GM18517 (cell line): ENCODE measurements around the gene RASL12.
"Not testable (repeated sequence)": the region's sequence is repeated elsewhere in the genome, so short reads cannot be mapped to it uniquely, and the experiment has no call there.

Experiments
- ATAC-seq: cut with Tn5 transposase; IDR thresholded peaks from one replicate; pipeline ENCODE4 v1.9.1; 2021; ENCODE audit warnings: mild to moderate bottlenecking, moderate library complexity; ENCODE audit not compliant: unreplicated experiment

Gene RASL12

GRCh38 chr15:65067645-65068402 is at the start of gene RASL12:
Gene RASL12 (minus strand): TSS chr15:65067991. CDS start chr15:65067835, 156 bp downstream.
- no peak for ATAC-seq

- ATAC-seq = no peak
Observed at GRCh38 chr15:65115542-65115941, 47.8 kb upstream of the RASL12 start.

DNA sequence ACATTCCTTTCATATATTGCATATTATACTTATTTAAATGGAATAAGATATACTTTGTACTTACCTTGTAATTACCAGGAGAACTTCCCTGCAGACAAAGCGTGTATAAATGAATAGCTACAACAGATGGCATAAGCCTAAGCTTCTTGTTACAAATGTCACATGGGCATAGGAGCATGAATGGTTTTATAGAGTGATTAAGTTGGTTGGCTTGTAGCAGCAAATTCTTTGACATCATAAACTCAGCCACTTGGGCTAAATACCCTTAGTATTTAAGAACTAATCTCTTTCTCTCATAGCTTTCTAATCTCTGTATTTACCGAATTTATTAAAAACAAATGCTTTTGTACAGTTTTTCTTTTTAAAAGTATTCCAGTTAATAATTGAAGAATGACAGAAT is 47.3 kb upstream of the RASL12 start, which contains the start of gene UBAP1L:
Gene UBAP1L, minus strand, starts transcription at position 115 of the 400 bp plus-strand sequence. CDS start 8,985 bp downstream, outside the sequence.
- no peak for ATAC-seq

GRCh38 chr15:65110676-65111292 is 43.0 kb upstream of the RASL12 start:
- no peak for ATAC-seq

- no peak for ATAC-seq
Observed at GRCh38 chr15:65106011-65106590, 38.3 kb upstream of the RASL12 start.

DNA sequence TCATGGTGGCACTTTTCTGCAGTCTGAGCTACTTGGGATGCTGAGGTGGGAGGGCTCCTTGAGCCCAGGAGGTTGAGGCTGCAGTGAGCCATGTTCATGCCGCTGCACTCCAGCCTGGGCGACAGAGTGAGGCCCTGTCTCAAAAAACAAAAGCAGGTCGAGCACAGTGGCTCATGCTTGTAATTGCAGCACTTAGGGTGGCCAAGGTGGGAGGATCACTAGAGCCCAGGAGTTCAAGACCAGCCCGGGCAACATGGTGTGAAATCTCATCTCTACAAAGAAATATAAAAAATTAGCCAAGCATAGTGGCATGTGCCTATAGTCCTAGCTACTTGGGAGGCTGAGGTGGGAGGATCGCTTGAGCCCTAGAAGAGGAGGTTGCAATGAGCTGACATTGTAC is 37.2 kb upstream of the RASL12 start:
- no peak for ATAC-seq

DNA sequence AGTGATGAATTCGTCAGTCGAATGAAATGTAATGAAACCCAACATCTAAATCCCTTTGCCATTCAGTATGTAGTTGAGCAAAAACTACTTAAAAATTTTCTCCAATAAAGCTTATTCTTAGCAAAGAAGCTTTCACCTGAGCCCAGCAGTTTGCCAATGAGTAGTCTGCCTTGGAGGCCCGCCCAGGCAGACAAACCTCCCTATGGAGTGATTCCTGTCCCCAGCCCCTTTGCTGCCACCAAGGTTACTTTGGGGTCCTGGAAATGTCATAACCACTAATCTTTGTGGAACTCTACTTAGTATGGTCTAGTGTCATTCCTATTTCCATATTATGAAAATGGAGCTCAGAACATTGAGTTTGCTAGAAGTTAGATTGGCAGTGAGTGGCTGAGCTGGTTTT is 35.1 kb upstream of the RASL12 start:
- ATAC-seq = no peak

- ATAC-seq = no peak
Observed at GRCh38 chr15:65101891-65102708, 34.3 kb upstream of the RASL12 start.

DNA sequence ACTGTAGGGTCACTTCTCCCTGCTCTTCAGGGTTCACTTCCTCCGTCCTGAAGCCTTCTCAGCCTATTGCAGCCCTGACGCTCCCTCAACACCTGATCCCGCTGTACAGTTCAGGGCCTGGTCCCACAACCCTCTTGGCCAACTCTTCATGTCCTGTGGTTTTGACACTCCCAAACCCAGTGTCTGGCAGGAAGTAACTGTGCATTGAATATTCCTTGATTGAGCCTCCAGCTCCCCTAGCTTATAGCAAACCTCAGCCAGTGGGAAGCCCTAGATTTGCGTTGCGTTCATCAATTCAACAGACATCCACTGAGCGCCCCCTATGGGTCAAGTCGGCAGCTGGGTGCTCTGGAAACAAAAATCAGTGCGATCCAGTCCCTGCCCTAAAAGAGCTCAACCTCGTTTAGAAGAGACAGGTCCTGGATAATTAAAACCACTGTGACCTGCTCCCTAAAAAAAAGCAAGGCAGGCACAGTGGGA is 33.7 kb upstream of the RASL12 start:
- ATAC-seq = no peak

GRCh38 chr15:65100442-65100841 is 32.7 kb upstream of the RASL12 start:
- no peak for ATAC-seq

DNA sequence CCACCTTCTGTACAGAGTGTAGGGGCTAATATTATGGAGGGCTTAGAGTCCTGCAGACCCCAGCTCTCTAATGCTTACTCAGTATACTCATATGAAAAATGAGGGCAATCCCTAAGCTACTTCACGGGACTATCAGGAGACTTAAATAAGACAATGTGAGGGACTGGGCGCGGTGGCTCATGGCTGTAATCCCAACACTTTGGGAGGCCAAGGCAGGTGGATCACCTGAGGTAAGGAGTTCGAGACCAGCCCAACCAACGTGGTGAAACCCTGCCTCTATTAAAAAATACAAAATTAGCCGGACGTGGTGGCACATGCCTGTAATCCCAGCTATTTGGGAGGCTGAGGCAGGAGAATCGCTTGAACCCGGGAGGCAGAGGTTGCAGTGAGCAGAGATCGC is 32.0 kb upstream of the RASL12 start:
- ATAC-seq = not testable (repeated sequence)

DNA sequence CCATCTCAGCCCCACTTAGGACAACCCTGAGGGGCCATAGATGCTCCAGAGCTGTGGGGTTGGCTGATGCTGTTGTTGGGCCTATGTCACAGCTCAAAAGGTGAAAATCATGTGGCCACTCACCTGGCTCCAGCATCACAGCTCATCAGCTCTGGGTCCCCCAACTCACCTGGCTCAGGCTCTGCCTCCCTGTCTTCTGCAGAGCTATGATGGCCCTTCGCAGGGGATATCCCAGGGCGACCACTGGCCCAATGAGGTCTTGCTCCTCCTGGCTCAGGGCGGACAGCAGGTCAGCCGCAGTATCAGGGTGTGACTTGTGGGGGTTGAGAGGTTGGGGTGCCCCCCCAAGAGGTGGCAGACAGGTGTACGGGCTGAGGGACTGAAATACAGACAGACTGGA is 31.5 kb upstream of the RASL12 start:
- no peak for ATAC-seq

GRCh38 chr15:65097651-65098263 is 30.0 kb upstream of the RASL12 start:
- ATAC-seq = no peak

DNA sequence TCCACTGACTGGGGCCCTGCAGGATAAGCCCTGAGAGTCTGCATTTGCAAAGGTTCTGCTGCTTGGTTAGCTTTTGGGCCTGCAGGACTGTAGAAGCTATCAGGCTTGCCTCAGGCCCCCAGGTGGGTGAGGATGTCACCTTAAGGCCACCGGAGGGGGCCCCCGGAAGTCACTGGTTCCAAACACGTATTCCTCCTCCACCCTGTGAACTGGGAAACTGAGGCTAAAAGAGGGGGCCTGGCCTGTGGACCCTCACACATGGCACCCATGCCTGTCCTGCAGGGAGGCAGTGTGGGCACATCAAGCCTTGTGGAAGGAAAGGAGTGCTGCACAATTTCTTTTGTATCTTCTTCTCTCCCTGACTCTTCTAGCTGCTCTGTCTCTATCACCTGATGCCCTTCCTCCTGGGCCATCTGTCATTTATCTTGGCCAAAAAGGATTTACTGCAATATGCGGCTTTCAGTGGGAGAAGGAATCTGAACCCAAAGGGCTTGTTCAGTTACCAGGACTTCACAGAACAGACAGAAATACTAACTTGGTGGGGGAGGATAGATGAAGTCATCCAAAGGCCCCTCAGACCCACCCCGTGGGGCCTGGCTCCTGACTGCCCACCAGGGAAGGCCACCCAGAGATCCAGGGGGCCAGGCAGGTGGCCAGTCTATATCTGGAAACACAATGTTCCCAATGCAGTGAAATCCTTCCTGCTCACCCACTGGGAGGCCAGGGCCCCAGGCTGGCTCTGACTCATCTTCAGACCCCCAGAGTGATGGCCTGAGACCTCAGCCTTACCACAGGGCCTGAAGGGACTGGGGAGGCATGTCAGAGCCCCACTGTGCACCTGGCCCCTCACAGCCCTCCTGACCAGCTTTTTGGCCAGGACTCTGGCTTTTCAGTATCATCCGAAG is 28.9 kb upstream of the RASL12 start:
- ATAC-seq = no peak

- ATAC-seq = no peak
Observed at GRCh38 chr15:65095747-65096104, 27.9 kb upstream of the RASL12 start.

DNA sequence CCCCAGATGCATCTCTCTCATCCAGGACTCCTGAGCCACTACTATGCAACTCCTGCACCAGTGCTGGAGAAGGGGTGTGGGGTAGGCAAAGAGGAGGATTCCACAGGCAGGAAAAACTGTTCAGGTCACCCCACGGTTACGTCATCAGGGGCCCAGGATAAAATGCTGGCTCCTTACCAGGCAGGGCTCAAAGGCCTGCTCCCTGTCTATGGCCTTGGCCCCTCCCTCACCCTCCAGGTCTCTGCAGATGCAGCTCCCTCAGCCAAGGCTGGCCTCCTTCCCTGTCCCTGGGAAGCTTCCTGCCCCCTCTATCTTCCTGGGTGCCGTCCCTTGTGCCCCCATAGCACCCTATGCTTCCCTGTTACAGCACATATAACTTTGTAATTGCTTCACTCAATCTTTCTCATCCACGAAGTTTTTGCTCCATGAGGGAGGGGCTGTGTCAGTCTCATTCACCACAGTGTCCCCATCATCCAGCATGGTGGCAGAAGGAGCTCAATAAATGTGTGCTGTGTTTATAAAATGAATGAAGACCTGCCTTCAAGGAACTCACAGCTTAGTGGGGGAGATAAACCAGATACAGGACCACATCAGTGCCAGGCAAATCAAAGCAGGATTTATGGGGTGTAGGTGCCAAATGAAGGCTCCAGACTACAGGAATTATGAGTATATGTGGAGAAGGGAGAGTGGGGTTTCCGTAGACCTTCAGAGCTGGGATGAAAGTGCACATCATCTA is 27.4 kb upstream of the RASL12 start:
- ATAC-seq = no peak

DNA sequence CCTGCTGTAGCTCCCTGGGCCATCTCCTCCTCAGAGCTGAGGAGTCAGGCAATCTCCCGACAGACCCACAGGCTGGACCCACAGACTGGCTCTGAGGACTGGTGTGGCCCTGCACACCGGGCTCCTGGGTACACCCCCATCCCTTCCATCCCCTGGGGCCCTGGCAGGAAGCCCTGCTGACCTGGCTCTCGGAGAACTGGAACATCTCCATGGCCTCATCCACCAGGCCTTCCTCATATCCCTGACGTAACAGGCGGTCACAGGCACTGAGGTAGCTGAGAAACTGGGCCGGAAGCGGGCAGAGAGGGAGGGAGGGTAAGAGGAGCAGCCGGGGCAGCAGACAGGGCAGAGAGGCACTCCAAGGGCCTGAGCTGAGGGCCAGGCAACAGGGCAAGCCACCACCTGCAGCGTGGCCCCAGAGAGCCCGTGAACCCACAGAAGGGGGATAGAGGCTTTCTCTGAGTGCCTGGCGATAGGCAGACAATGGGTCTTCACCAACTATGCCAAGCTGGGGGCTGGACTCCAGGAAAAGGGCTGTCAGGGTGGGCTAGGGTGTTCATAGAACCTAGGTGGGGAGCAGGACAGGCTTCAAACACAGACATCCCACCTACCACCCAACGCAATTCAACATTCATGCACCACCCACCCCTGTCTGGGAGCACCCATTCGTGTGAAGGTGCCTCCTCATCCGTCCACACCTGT is 26.7 kb upstream of the RASL12 start:
- ATAC-seq = no peak

- ATAC-seq = not testable (repeated sequence)
Observed at GRCh38 chr15:65093793-65094170, 26.0 kb upstream of the RASL12 start.
